Liver (tissue), 9 donors: ENCODE results near the gene EIF4E. TPM values are rescaled to one million over a fixed set of nuclear protein-coding genes. Genes with fewer than 3 reads are reported as not detected.

ENCODE experiments used
- DNase-seq: peaks from one replicate; pipeline ENCODE4 v3.0.0-alpha.2; 2017; ENCODE audit warnings: low spot score
- H3K27ac ChIP-seq, 2 donors: one replicate each; pipeline ENCODE4 v1.7.0; 2013; ENCODE audit warnings: inconsistent platforms in 2 of 2, low read length in 2 of 2, control low read depth in 1 of 2, low read depth in 1 of 2, mild to moderate bottlenecking in 1 of 2
- H3K27me3 ChIP-seq, 4 donors: one replicate each; pipeline versions ENCODE4 v1.6.1 to v1.7.0; 2013; ENCODE audit warnings: low read length in 3 of 4, inconsistent platforms in 1 of 4, mild to moderate bottlenecking in 1 of 4, moderate library complexity in 1 of 4; ENCODE audit not compliant: control insufficient read depth in 4 of 4, insufficient read depth in 4 of 4
- H3K36me3 ChIP-seq, 4 donors: one replicate each; pipeline versions ENCODE4 v1.6.1 to v1.7.0; 2013; ENCODE audit warnings: low read length in 3 of 4, mild to moderate bottlenecking in 3 of 4, low read depth in 1 of 4, moderate library complexity in 1 of 4; ENCODE audit not compliant: control insufficient read depth in 4 of 4, insufficient read depth in 3 of 4
- H3K4me1 ChIP-seq, 4 donors: one replicate each; pipeline versions ENCODE4 v1.6.1 to v1.7.0; 2013; ENCODE audit warnings: low read length in 3 of 4, mild to moderate bottlenecking in 3 of 4, moderate library complexity in 1 of 4; ENCODE audit not compliant: control insufficient read depth in 4 of 4, insufficient read depth in 4 of 4
- H3K4me3 ChIP-seq, 3 donors: one replicate each; pipeline versions ENCODE4 v1.6.1 to v1.7.0; 2013; ENCODE audit warnings: low read length in 3 of 3, control low read depth in 1 of 3, low read depth in 1 of 3, mild to moderate bottlenecking in 1 of 3
- H3K9ac ChIP-seq, 2 donors: one replicate each; pipeline ENCODE4 v1.7.0; 2013; ENCODE audit warnings: low read length in 2 of 2, mild to moderate bottlenecking in 2 of 2, moderate library complexity in 2 of 2, control low read depth in 1 of 2, low read depth in 1 of 2
- H3K9me3 ChIP-seq, 4 donors: one replicate each; pipeline versions ENCODE4 v1.6.1 to v1.7.0; 2013; ENCODE audit warnings: low read length in 3 of 4; ENCODE audit not compliant: control insufficient read depth in 4 of 4
- ATF3 ChIP-seq: IDR thresholded peaks from 2 replicates; pipeline ENCODE4 v1.6.1; 2016; ENCODE audit warnings: antibody characterized with exemption
- CTCF ChIP-seq: fragments of 150-350 bp; IDR thresholded peaks from 2 replicates; pipeline ENCODE4 v1.5.1; 2017; ENCODE audit warnings: improper control_type of control experiment, low read depth, low read length; ENCODE audit not compliant: missing input control
- EGR1 ChIP-seq, 2 donors: IDR thresholded peaks; 2 replicates each; pipeline ENCODE4 v1.6.1; 2016 to 2018; ENCODE audit warnings: antibody characterized with exemption in 2 of 2, low read depth in 2 of 2
- FOXA1 ChIP-seq: IDR thresholded peaks from 2 replicates; pipeline ENCODE4 v1.6.1; 2016; ENCODE audit warnings: antibody characterized with exemption
- FOXA2 ChIP-seq: IDR thresholded peaks from 2 replicates; pipeline ENCODE4 v1.6.1; 2016; ENCODE audit warnings: antibody characterized with exemption
- GABPA ChIP-seq, 2 donors: IDR thresholded peaks in 1 of 2; conservative IDR thresholded peaks in 1 of 2; 2 replicates each; pipeline ENCODE4 v1.6.1; 2016; ENCODE audit warnings: antibody characterized with exemption in 2 of 2, mild to moderate bottlenecking in 1 of 2, moderate library complexity in 1 of 2
- HNF4A ChIP-seq, 2 donors: conservative IDR thresholded peaks; 2 replicates each; pipeline ENCODE4 v1.6.1; 2016; ENCODE audit warnings: antibody characterized with exemption in 2 of 2, mild to moderate bottlenecking in 2 of 2
- HNF4G ChIP-seq: IDR thresholded peaks from 2 replicates; pipeline ENCODE4 v1.6.1; 2016; ENCODE audit warnings: antibody characterized with exemption
- NR2F2 ChIP-seq: IDR thresholded peaks from 2 replicates; pipeline ENCODE4 v1.6.1; 2016; ENCODE audit warnings: antibody characterized with exemption
- RAD21 ChIP-seq, 2 donors: IDR thresholded peaks; 2 replicates each; pipeline ENCODE4 v1.6.1; 2016; ENCODE audit warnings: antibody characterized with exemption in 2 of 2, mild to moderate bottlenecking in 2 of 2
- RXRA ChIP-seq, 2 donors: IDR thresholded peaks; 2 replicates each; pipeline ENCODE4 v1.6.1; 2017 to 2018; ENCODE audit warnings: antibody characterized with exemption in 2 of 2, mild to moderate bottlenecking in 1 of 2
- SP1 ChIP-seq: IDR thresholded peaks from 2 replicates; pipeline ENCODE4 v1.6.1; 2018; ENCODE audit warnings: antibody characterized with exemption, mild to moderate bottlenecking
- TAF1 ChIP-seq: conservative IDR thresholded peaks from 2 replicates; pipeline ENCODE4 v1.6.1; 2016; ENCODE audit warnings: antibody characterized with exemption, mild to moderate bottlenecking
- YY1 ChIP-seq: IDR thresholded peaks from 2 replicates; pipeline ENCODE4 v1.6.1; 2016; ENCODE audit warnings: antibody characterized with exemption, mild to moderate bottlenecking
- ZBTB33 ChIP-seq: IDR thresholded peaks from 2 replicates; pipeline ENCODE4 v1.6.1; 2016; ENCODE audit warnings: antibody characterized with exemption
- WGBS: extraction: QIAGEN DNeasy Blood & Tissue Kit; methylation state at CpG from one replicate; pipeline ENCODE4 v1.1.7; 2013; 5-methylcytosine and 5-hydroxymethylcytosine counted together
- polyA plus RNA-seq, 2 donors: library from polyadenylated mRNA; stranded (reverse) in 1 of 2; unstranded in 1 of 2; fragments of 200-250 nt in 1 of 2; fragments of >200 nt in 1 of 2; fragmentation: Nextera tagmentation in 1 of 2; extraction: Ambion mirVana in 1 of 2; gene quantifications; one replicate each; pipeline versions ENCODE4 v1.2.1 to v1.2.3, GENCODE V29; 2013 to 2015
- total RNA-seq, 2 donors: library from RNA; depleted of rRNA; stranded (reverse); fragments of >200 nt; gene quantifications; one replicate each; pipeline ENCODE4 v1.2.3, GENCODE V29; 2014
- TF ChIP-seq, protein P1 (sequence below): IDR thresholded peaks from 2 replicates; pipeline ENCODE4 v1.6.1; 2016; ENCODE audit warnings: antibody characterized with exemption, mild to moderate bottlenecking
- TF ChIP-seq, protein P2 (sequence below): IDR thresholded peaks from 2 replicates; pipeline ENCODE4 v1.6.1; 2016; ENCODE audit warnings: antibody characterized with exemption
- donor health status: healthy.
- donor health status: healthy.
- donor health status: healthy.
- donor health status: healthy.
- donor health status: healthy.

The EIF4E gene
- total and polyA plus RNA-seq, 4 donors, result 32.0 to 64.6 (median 52.2) TPM

- H3K4me3 ChIP-seq, result no peak overlapping the region
- no peaks in the 10 kb centered on the region for H3K36me3 ChIP-seq
- no peaks in the 10 kb centered on the region for H3K9me3 ChIP-seq
- no peak for TF ChIP-seq SP1
- no peak for TF ChIP-seq NR2F2
- TF ChIP-seq, protein P1, sequence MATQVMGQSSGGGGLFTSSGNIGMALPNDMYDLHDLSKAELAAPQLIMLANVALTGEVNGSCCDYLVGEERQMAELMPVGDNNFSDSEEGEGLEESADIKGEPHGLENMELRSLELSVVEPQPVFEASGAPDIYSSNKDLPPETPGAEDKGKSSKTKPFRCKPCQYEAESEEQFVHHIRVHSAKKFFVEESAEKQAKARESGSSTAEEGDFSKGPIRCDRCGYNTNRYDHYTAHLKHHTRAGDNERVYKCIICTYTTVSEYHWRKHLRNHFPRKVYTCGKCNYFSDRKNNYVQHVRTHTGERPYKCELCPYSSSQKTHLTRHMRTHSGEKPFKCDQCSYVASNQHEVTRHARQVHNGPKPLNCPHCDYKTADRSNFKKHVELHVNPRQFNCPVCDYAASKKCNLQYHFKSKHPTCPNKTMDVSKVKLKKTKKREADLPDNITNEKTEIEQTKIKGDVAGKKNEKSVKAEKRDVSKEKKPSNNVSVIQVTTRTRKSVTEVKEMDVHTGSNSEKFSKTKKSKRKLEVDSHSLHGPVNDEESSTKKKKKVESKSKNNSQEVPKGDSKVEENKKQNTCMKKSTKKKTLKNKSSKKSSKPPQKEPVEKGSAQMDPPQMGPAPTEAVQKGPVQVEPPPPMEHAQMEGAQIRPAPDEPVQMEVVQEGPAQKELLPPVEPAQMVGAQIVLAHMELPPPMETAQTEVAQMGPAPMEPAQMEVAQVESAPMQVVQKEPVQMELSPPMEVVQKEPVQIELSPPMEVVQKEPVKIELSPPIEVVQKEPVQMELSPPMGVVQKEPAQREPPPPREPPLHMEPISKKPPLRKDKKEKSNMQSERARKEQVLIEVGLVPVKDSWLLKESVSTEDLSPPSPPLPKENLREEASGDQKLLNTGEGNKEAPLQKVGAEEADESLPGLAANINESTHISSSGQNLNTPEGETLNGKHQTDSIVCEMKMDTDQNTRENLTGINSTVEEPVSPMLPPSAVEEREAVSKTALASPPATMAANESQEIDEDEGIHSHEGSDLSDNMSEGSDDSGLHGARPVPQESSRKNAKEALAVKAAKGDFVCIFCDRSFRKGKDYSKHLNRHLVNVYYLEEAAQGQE, result no peak
- no peak for TF ChIP-seq CTCF
- no peak for TF ChIP-seq HNF4G
- TF ChIP-seq FOXA2, result no peak
- H3K27me3 ChIP-seq, result no peaks in the 10 kb centered on the region
- no peak for DNase-seq
- no peak overlapping the region for H3K9ac ChIP-seq
- H3K4me1 ChIP-seq, result no peaks in the 10 kb centered on the region
- H3K27ac ChIP-seq, result no peak overlapping the region
- WGBS, result 62% methylated on average over 5 of the region's 5 CpGs
Measured at GRCh38 chr4:98838977-98839618, 89.8 kb downstream of the EIF4E start.

GRCh38 chr4:98838531-98838930 lies 90.4 kb downstream of the EIF4E start:
- H3K4me1 ChIP-seq, result no peaks in the 10 kb centered on the region
- no peaks in the 10 kb centered on the region for H3K36me3 ChIP-seq
- H3K27ac ChIP-seq, result no peak overlapping the region
- no peaks in the 10 kb centered on the region for H3K9me3 ChIP-seq
- H3K27me3 ChIP-seq, result no peaks in the 10 kb centered on the region
- WGBS, result 88% methylated on average over 4 of the region's 4 CpGs
- H3K4me3 ChIP-seq, result no peak overlapping the region
- no peak for TF ChIP-seq CTCF
- TF ChIP-seq FOXA1, result no peak
- no peak for TF ChIP-seq RAD21 (IDR thresholded peaks at IDR 0.05)
- TF ChIP-seq RXRA (IDR thresholded peaks at IDR 0.05), result no peak
- no peak for TF ChIP-seq FOXA2
- TF ChIP-seq NR2F2, result no peak
- no peak for TF ChIP-seq YY1
- TF ChIP-seq, protein P2, sequence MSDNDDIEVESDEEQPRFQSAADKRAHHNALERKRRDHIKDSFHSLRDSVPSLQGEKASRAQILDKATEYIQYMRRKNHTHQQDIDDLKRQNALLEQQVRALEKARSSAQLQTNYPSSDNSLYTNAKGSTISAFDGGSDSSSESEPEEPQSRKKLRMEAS, result no peak
- TF ChIP-seq TAF1, result no peak
- no peak for TF ChIP-seq ATF3
- no peak for TF ChIP-seq HNF4G
- no peak for TF ChIP-seq SP1
- TF ChIP-seq, protein P1, result no peak
- TF ChIP-seq HNF4A (conservative IDR thresholded peaks at IDR 0.05), result no peak
- TF ChIP-seq ZBTB33, result no peak
- TF ChIP-seq GABPA (IDR thresholded peaks at IDR 0.05 in 1 of 2, conservative IDR thresholded peaks at IDR 0.05 in 1 of 2), result no peak
- no peak for TF ChIP-seq EGR1 (IDR thresholded peaks at IDR 0.05; ENCODE audit: low read depth in 2 of 2)
- no peak overlapping the region for H3K9ac ChIP-seq
- no peak for DNase-seq
